ENCODE results near the gene MARK3. TPM values are rescaled to one million over a fixed set of nuclear protein-coding genes. Genes with fewer than 3 reads are reported as not detected.
"Not testable (repeated sequence)": the region's sequence is repeated elsewhere in the genome, so short reads cannot be mapped to it uniquely, and the experiment has no call there.

MARK3 gene
- total RNA-seq, 1 donor from 2014 or later = 90.6 TPM

GRCh38 chr14:103510724-103511693, 125.8 kb downstream of the MARK3 start:
- H3K9me3 Mint-ChIP-seq = no peaks in the 10 kb centered on the region
- peaks cover 15% of the 10 kb centered on the region for H3K36me3 Mint-ChIP-seq (ENCODE audit: low read depth)
- H3K4me1 Mint-ChIP-seq (ENCODE audit: low read depth) = no peaks in the 10 kb centered on the region
- intact Hi-C loops (cut with micrococcal nuclease) = no loop called here
- DNase-seq (ENCODE audit: low spot score) = no peak
- no peaks in the 10 kb centered on the region for H3K27me3 Mint-ChIP-seq (ENCODE audit: insufficient read depth)
- no peak overlapping the region for H3K27ac Mint-ChIP-seq
- H3K4me3 Mint-ChIP-seq = no peak overlapping the region

DNA sequence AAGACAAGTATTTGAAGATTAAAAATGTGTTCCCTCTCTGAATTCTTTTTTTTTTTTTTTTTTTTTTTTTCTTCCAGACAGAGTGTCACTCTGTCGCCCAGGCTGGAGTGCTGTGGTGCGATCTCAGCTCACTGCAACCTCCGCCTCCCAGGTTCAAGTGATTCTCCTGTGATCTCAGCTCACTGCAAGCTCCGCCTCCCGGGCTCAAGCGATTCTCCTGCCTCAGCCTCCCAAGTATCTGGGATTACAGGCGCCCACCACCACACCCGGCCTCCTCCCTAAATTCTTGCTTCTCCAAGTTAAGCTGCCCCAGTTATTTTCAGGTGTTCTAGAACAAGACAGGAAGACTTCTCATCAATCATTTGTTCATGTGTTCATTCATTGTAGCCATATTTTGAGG, 127.0 kb downstream of the MARK3 start:
- H3K27me3 Mint-ChIP-seq (ENCODE audit: insufficient read depth); H3K4me3 Mint-ChIP-seq; H3K4me1 Mint-ChIP-seq (ENCODE audit: low read depth); intact Hi-C loops (cut with micrococcal nuclease); H3K27ac Mint-ChIP-seq; H3K9me3 Mint-ChIP-seq; DNase-seq (ENCODE audit: low spot score): not testable (repeated sequence)
- H3K36me3 Mint-ChIP-seq (ENCODE audit: low read depth) = peaks cover 13% of the 10 kb centered on the region

DNA sequence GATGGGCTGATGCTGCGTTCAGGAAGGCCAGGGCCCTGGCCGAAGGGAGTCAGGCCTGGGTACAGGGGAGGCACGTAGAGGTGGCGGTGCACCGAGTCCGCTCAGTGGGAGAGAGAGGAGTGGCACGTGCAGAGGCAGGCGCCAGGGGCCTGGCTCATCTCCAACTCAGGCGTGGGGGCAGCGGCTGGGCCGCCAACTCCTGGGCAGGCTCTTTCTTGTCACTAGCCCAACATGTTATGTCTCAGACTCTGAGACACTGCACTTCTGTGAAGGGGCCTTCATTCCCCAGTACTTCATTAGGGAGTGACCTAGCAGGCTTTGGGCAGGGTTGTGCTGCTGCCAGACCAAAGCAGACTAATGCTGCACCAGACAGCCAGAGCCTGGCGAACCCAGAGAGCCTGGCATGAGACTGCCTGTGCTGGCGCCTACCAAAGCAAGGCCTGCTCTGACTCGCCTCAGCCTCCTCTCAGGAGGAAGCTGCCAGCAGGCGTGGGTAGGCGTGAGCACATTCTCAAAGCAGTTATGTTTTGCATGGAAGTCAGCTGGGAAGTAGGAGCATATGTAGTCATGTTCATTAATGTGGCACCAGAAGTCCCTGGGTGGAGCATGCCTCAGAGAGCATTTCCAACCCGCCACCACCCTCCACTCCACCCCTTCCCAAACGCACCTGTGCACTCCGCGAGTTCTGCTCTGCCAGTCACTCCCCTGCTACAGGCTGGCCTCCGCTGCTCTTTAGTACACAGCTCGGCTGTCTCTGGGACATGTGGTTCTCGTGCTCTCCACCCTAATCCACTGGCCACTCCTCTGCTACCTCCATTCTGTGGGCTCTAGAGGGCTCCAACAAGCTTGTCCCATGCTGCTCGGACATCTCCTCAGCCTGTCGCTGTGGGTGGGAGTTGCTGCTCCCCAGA, 127.7 kb downstream of the MARK3 start:
- no peak for DNase-seq (ENCODE audit: low spot score)
- H3K27ac Mint-ChIP-seq = no peak overlapping the region
- H3K9me3 Mint-ChIP-seq = no peaks in the 10 kb centered on the region
- peaks cover 13% of the 10 kb centered on the region for H3K36me3 Mint-ChIP-seq (ENCODE audit: low read depth)
- no peaks in the 10 kb centered on the region for H3K4me1 Mint-ChIP-seq (ENCODE audit: low read depth)
- intact Hi-C loops (cut with micrococcal nuclease) = no loop called here
- H3K27me3 Mint-ChIP-seq (ENCODE audit: insufficient read depth) = no peaks in the 10 kb centered on the region
- H3K4me3 Mint-ChIP-seq = no peak overlapping the region

DNA sequence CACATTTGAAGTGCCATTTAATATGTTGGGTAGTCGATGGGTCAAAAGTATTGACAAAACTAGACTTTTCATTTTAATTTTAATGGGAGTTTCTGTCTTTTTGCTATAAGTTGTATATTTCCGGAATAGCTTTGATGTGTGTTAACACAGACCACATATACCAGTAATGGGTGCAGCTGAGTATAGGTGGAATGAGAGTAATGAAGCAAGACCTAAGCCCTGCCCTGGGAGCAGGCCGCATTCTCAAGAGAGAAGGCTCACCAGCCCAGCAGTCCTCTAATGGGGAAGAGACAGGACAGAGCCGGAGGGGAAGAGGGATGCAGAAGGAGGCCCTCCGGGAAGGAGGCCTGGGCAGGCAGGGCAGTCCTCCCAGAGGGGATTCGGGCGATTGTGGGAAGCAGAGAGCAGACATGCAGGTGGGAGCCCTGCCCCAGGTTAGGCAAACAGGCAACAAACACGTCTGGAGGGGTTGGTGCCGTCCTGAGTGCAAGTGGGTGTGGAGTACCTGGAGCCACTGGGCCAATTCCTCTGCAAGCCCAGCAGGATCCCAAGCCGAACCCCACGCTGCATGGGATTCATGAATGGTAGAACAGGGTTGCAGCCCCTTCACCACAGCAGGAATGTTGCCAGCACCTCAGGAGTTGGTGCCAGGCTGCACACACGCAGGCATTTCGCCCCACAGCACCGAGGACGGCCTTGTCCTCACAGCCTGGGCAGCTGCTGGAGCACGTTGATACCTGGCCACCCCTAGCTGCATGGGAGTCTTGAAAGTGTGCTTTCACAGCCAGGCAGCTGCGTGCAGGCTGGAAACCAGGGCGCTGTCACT, 129.6 kb downstream of the MARK3 start:
- Mint-ChIP-seq H3K27me3 (ENCODE audit: insufficient read depth) (peaks cover 4% of the 10 kb centered on the region), H3K27ac (no peak overlapping the region), H3K36me3 (ENCODE audit: low read depth) (peaks cover 8% of the 10 kb centered on the region), H3K9me3 (no peaks in the 10 kb centered on the region), H3K4me1 (ENCODE audit: low read depth) (peaks cover 6% of the 10 kb centered on the region), H3K4me3 (no peak overlapping the region)
- no peak for DNase-seq (ENCODE audit: low spot score)
- intact Hi-C loops (cut with micrococcal nuclease) = no loop called here

GRCh38 chr14:103516426-103517173, 131.4 kb downstream of the MARK3 start:
- intact Hi-C loops (cut with micrococcal nuclease) = no loop called here
- Mint-ChIP-seq H3K9me3 (no peaks in the 10 kb centered on the region), H3K27me3 (ENCODE audit: insufficient read depth) (peaks cover 4% of the 10 kb centered on the region), H3K4me1 (ENCODE audit: low read depth) (peaks cover 6% of the 10 kb centered on the region), H3K36me3 (ENCODE audit: low read depth) (peaks cover 5% of the 10 kb centered on the region), H3K4me3 (no peak overlapping the region), H3K27ac (no peak overlapping the region)
- DNase-seq (ENCODE audit: low spot score) = no peak

DNA sequence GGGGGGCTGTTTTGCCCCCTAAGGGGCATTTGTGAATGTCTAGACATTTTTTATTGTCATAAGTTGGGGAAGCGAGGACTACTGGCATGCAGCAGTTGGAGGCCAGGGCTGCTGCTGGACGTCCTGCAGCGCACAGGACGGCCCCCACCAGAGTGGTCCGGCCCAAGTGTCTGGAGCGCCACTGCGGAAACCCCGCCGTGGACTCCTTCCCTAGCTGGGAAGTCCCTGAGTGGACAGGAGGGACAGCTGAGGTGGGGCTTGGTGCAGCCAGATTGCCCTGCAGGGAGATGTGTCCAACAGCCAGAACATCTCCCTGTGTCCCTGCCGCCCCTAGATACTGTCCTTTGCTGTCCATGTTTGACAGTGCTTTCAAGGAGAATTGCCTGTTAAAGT, 132.0 kb downstream of the MARK3 start:
- intact Hi-C loops (cut with micrococcal nuclease) = no loop called here
- peaks cover 6% of the 10 kb centered on the region for H3K4me1 Mint-ChIP-seq (ENCODE audit: low read depth)
- no peak for DNase-seq (ENCODE audit: low spot score)
- peaks cover 5% of the 10 kb centered on the region for H3K36me3 Mint-ChIP-seq (ENCODE audit: low read depth)
- H3K4me3 Mint-ChIP-seq = no peak overlapping the region
- H3K9me3 Mint-ChIP-seq = no peaks in the 10 kb centered on the region
- peaks cover 4% of the 10 kb centered on the region for H3K27me3 Mint-ChIP-seq (ENCODE audit: insufficient read depth)
- H3K27ac Mint-ChIP-seq = no peak overlapping the region

GRCh38 chr14:103517721-103518421, 132.7 kb downstream of the MARK3 start:
- H3K9me3 Mint-ChIP-seq = no peaks in the 10 kb centered on the region
- intact Hi-C loops (cut with micrococcal nuclease) = loop anchor here (1.0 kb wide), 1 partner anchor 28 kb away; no protein-coding TSS in a partner anchor
- H3K36me3 Mint-ChIP-seq (ENCODE audit: low read depth) = no peaks in the 10 kb centered on the region
- DNase-seq (ENCODE audit: low spot score) = no peak
- no peak overlapping the region for H3K27ac Mint-ChIP-seq
- H3K27me3 Mint-ChIP-seq (ENCODE audit: insufficient read depth) = peaks cover 4% of the 10 kb centered on the region
- H3K4me3 Mint-ChIP-seq = no peak overlapping the region
- H3K4me1 Mint-ChIP-seq (ENCODE audit: low read depth) = peaks cover 6% of the 10 kb centered on the region

GRCh38 chr14:103518422-103519042, 133.3 kb downstream of the MARK3 start:
- Mint-ChIP-seq H3K4me3 (no peak overlapping the region), H3K36me3 (ENCODE audit: low read depth) (no peaks in the 10 kb centered on the region)
- no peak for DNase-seq (ENCODE audit: low spot score)

DNA sequence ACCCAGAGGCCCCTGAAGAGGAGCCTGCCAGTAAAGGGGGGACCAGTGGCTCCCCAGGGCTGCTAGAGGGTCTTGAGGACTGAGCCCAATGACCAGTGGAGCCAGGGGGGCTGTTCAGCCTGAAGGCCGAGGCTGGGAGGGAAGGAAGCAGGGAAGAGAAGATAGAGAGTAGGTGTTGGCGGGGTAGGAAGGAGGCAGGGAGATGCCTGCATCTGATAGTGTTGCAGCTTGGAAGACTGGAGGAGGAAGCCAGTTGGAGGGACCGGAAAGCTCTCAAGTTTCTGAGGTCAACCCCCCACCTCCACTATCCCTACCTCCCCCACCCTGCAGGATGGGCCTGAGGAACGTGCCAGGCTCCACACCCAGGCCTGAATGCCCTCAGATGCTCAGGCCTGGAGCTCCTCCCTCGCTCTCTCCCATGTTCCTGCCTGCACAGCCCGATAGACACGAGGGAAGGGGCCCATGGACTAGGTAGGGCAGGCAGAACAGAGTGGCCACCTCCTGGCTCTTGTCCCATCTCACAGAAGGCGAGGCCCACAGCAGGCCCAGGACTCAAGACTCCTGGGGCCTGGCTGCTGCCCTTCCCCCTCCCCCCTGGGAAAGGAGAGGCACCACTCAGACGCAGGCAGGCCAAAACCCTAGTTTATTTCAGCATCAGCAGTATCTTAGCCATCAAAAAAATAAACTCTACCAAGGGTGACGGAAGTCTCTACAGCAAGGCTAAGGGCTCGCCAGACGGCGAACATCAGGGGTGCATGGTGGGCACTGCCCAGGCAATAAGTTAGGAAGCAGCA, 134.0 kb downstream of the MARK3 start:
- intact Hi-C loops (cut with micrococcal nuclease) = no loop called here

More at GRCh38 chr14:103518422-103519042, 133.3 kb downstream of the MARK3 start:
- intact Hi-C loops (cut with micrococcal nuclease) = loop anchor here (1.0 kb wide), 1 partner anchor 28 kb away; no protein-coding TSS in a partner anchor
- peaks cover 6% of the 10 kb centered on the region for H3K4me1 Mint-ChIP-seq (ENCODE audit: low read depth)
- H3K27me3 Mint-ChIP-seq (ENCODE audit: insufficient read depth) = peaks cover 8% of the 10 kb centered on the region
- H3K9me3 Mint-ChIP-seq = no peaks in the 10 kb centered on the region
- no peak overlapping the region for H3K27ac Mint-ChIP-seq

DNA sequence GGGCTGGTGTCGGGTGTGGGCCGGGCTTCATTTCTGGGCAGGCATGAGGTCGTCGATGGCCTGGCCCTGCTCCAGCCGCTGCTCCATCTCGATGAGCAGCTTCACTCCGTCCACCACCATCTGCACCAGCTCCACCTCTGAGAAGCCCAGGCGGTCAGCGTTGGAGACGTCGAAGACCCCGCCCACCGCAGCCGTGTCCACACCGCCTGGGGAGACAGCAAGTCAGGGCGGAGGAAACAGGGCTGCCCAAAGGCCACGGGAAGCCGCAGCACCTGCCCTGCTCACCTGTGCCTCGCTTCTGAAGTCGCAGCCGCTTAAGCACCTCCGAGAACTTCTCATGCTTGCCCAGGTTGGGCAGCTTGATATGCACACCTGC, 134.6 kb downstream of the MARK3 start:
- H3K9me3 Mint-ChIP-seq = no peaks in the 10 kb centered on the region
- peak overlapping the region; percentile 64 for H3K4me3 Mint-ChIP-seq
- no peaks in the 10 kb centered on the region for H3K36me3 Mint-ChIP-seq (ENCODE audit: low read depth)
- H3K4me1 Mint-ChIP-seq (ENCODE audit: low read depth) = peaks cover 6% of the 10 kb centered on the region
- DNase-seq (ENCODE audit: low spot score) = no peak
- intact Hi-C loops (cut with micrococcal nuclease) = loop anchor here (10.0 kb wide), 1 partner anchor 185 kb away; the partner anchor contains the start of gene EIF5
- H3K27ac Mint-ChIP-seq = no peak overlapping the region
- H3K27me3 Mint-ChIP-seq (ENCODE audit: insufficient read depth) = peaks cover 19% of the 10 kb centered on the region

More for the DNA sequence above, 134.0 kb downstream of the MARK3 start:
- Mint-ChIP-seq H3K27me3 (ENCODE audit: insufficient read depth) (peaks cover 14% of the 10 kb centered on the region), H3K36me3 (ENCODE audit: low read depth) (no peaks in the 10 kb centered on the region), H3K4me1 (ENCODE audit: low read depth) (peaks cover 6% of the 10 kb centered on the region), H3K4me3 (peak overlapping the region; percentile 56), H3K9me3 (no peaks in the 10 kb centered on the region), H3K27ac (no peak overlapping the region)
- no peak for DNase-seq (ENCODE audit: low spot score)
